A673 (cell line): ENCODE data around the gene SCAP. TPM values are rescaled to one million over a fixed set of nuclear protein-coding genes. Genes with fewer than 3 reads are reported as not detected.

Source experiments
- BruUV-seq: library from RNA; stranded (reverse); fragments of 400-500 nt; replicated peaks from 2 replicates; lab custom pipeline; 2021; lab: Mats Ljungman, UMichigan
- CTCF ChIA-PET: fragments of 300-600 bp; sonication (Branson Sonifier 250); formaldehyde crosslinking; loops from one replicate; lab custom pipeline; 2022; ENCODE audit warnings: antibody characterized with exemption; lab: Charles Lee
- POLR2A ChIA-PET: fragments of 300-600 bp; sonication (Branson Sonifier 250); formaldehyde crosslinking; loops from one replicate; lab custom pipeline; 2022; ENCODE audit warnings: antibody characterized with exemption; ENCODE audit not compliant: low non-redundant PET; lab: Charles Lee
- DNase-seq: peaks from one replicate; pipeline ENCODE4 v3.0.0-alpha.2; 2015; ENCODE audit warnings: low spot score
- H3K27ac ChIP-seq: fragments of 200-600 bp; sonication (generic); 2 replicates; pipeline ENCODE4 v1.5.1; 2016; ENCODE audit warnings: mixed run types, low read depth, mild to moderate bottlenecking, mixed read lengths, antibody characterized with exemption, low read length; ENCODE audit not compliant: poor library complexity, severe bottlenecking
- H3K27me3 ChIP-seq: fragments of 200-600 bp; sonication (generic); replicated peaks from 2 replicates; pipeline ENCODE4 v1.6.1; 2017; ENCODE audit warnings: mixed run types, low read depth, mild to moderate bottlenecking, mixed read lengths, antibody characterized with exemption, low read length; ENCODE audit not compliant: insufficient read depth, poor library complexity
- H3K36me3 ChIP-seq: fragments of 200-600 bp; sonication (generic); 2 replicates; pipeline ENCODE4 v1.6.1; 2016; ENCODE audit warnings: mixed run types, mild to moderate bottlenecking, mixed read lengths, antibody characterized with exemption, low read length; ENCODE audit not compliant: insufficient read depth, poor library complexity, severe bottlenecking
- H3K4me1 ChIP-seq: fragments of 200-600 bp; sonication (generic); 2 replicates; pipeline ENCODE4 v1.6.1; 2017; ENCODE audit warnings: mixed run types, mild to moderate bottlenecking, mixed read lengths, antibody characterized with exemption, low read length; ENCODE audit not compliant: insufficient read depth, poor library complexity, severe bottlenecking
- H3K4me3 ChIP-seq: fragments of 200-600 bp; sonication (generic); 2 replicates; pipeline ENCODE4 v1.5.1; 2016; ENCODE audit warnings: low read depth, mixed run types, mild to moderate bottlenecking, mixed read lengths, low read length; ENCODE audit not compliant: poor library complexity, severe bottlenecking
- H3K9me3 ChIP-seq: fragments of 200-600 bp; sonication (generic); 2 replicates; pipeline ENCODE4 v1.6.1; 2016; ENCODE audit warnings: mixed run types, low read depth, mild to moderate bottlenecking, mixed read lengths, antibody characterized with exemption, low read length; ENCODE audit not compliant: poor library complexity, severe bottlenecking
- EZH2 ChIP-seq: fragments of 200-600 bp; sonication (generic); IDR thresholded peaks from 2 replicates; pipeline ENCODE4 v1.6.1; 2017; ENCODE audit warnings: borderline replicate concordance, low read depth, mild to moderate bottlenecking, mixed read lengths, antibody characterized with exemption, low read length; ENCODE audit not compliant: poor library complexity, severe bottlenecking
- intact Hi-C: fragments of 100-400 bp; cut with micrococcal nuclease; formaldehyde crosslinking; loops from one replicate; pipeline ENCODE4 v1.10.0; 2022; ENCODE audit not compliant: unreplicated experiment
- total RNA-seq: library from RNA; stranded (reverse); gene quantifications from 2 replicates; pipeline ENCODE4 v1.2.3, GENCODE V29; 2021
- TF ChIP-seq, protein P1 (sequence below): fragments of 300-800, 200-600 bp; sonication (generic); conservative IDR thresholded peaks from 2 replicates; pipeline ENCODE4 v1.5.1; 2017; ENCODE audit warnings: low read depth, mild to moderate bottlenecking, antibody characterized with exemption, low read length, moderate library complexity, mixed read lengths

The SCAP gene
- total RNA-seq, 1 experiment from 2014 or later: 43.4 TPM

DNA sequence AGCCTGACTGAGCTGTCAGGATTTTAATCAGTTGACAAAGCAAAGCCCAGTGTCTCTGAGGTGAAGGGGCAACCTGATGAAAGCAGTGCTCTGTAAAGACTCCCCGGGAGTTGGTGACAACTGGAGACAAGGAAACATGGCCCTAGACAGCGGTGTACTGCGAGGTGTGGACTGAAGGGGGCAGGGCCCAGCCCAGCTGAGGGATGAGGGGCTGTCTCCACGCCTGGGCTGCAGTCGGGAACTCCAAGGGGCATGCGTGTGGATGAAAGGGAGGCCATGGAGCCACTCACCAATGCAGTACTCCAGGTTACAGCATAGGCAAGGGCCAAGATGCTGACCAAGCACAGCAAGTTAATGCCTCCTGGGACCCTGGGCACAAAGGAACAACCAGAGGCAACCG, 45.1 kb downstream of the SCAP start:
- Histone ChIP-seq H3K4me1 (no peaks in the 10 kb centered on the region), H3K27ac (no peak overlapping the region), H3K4me3 (no peak overlapping the region), H3K27me3 (no peaks in the 10 kb centered on the region), H3K36me3 (no peaks in the 10 kb centered on the region), H3K9me3 (no peaks in the 10 kb centered on the region)
- CTCF ChIA-PET: no interaction called here
- DNase-seq: no peak
- TF ChIP-seq EZH2: no peak
- TF ChIP-seq, protein P1, sequence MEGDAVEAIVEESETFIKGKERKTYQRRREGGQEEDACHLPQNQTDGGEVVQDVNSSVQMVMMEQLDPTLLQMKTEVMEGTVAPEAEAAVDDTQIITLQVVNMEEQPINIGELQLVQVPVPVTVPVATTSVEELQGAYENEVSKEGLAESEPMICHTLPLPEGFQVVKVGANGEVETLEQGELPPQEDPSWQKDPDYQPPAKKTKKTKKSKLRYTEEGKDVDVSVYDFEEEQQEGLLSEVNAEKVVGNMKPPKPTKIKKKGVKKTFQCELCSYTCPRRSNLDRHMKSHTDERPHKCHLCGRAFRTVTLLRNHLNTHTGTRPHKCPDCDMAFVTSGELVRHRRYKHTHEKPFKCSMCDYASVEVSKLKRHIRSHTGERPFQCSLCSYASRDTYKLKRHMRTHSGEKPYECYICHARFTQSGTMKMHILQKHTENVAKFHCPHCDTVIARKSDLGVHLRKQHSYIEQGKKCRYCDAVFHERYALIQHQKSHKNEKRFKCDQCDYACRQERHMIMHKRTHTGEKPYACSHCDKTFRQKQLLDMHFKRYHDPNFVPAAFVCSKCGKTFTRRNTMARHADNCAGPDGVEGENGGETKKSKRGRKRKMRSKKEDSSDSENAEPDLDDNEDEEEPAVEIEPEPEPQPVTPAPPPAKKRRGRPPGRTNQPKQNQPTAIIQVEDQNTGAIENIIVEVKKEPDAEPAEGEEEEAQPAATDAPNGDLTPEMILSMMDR: no peak
- intact Hi-C loops: no loop called here
- BruUV-seq: no TSS peak
- POLR2A ChIA-PET: no interaction called here

DNA sequence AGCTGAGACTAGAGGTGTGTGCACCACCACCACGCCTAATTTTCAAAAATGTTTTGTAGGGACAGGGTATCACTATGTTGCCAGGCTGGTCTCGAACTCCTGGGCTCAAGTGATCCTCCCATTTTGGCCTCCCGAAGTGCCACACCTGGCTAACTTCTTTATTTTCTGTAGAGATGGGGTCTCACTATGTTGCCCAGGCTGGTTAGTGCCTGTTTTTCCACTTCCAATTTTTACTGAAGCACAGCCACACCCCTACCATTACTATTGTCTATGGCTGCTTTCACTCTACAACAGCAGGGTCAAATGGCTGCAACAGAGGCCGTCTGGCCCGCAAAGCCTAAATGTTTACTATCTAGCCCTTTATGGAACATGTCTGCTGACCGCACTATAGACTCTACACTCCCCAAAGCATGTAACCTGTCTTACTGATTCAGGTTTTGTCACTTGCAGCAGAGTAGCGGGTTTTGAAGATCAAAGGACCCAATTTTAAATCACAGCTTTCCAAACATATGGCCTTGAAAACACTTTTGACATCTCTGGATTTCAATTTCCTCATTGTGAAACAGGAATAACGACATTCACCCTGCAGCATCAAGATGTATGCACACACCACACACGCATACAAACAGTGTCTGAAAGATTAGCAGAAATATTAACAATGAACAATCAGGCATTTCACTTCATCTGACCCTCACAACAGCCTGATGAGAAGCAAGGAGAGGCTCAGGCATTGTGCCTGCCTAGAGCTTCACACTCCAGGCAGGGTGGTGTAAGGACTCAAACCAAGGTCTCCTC, 46.1 kb downstream of the SCAP start:
- no peak for TF ChIP-seq EZH2
- TF ChIP-seq, protein P1: no peak
- ChIA-PET POLR2A (no interaction called here), CTCF (no interaction called here)
- H3K4me1 ChIP-seq: no peaks in the 10 kb centered on the region
- H3K27ac ChIP-seq: no peak overlapping the region
- H3K27me3 ChIP-seq: no peaks in the 10 kb centered on the region
- BruUV-seq: no TSS peak
- intact Hi-C loops: no loop called here
- DNase-seq: no peak
- H3K4me3 ChIP-seq: no peak overlapping the region
- H3K36me3 ChIP-seq: peaks cover 2% of the 10 kb centered on the region
- H3K9me3 ChIP-seq: no peaks in the 10 kb centered on the region

DNA sequence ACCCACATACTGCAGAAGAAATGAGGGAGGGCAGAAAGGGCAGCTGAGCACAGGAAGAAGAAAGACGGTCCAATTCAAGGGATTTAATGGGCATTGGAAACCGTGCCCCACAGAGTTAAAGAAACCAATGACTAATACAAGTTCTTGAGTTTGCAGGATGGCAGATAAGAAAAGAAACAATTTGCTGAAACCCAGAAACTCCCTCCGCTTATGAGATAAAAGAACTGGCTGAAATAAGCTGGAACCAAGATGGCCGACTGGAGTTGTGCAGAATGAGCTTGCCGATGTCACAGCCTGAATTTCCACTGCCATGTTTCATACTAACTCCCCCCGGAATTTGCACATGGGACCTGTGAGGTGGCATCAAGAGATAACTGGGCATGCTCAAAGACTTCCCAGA, 47.1 kb downstream of the SCAP start:
- no peak for DNase-seq
- Histone ChIP-seq H3K9me3 (no peaks in the 10 kb centered on the region), H3K27me3 (no peaks in the 10 kb centered on the region), H3K4me1 (no peaks in the 10 kb centered on the region), H3K27ac (no peak overlapping the region), H3K4me3 (no peak overlapping the region), H3K36me3 (peaks cover 2% of the 10 kb centered on the region)
- intact Hi-C loops: no loop called here
- ChIA-PET POLR2A (no interaction called here), CTCF (no interaction called here)
- BruUV-seq: no TSS peak
- no peak for TF ChIP-seq EZH2
- TF ChIP-seq, protein P1: no peak
